GM12864 (cell line): ENCODE measurements around the gene SHISA9.
"Not testable (repeated sequence)": the region's sequence is repeated elsewhere in the genome, so short reads cannot be mapped to it uniquely, and the experiment has no call there.

Experiments used
- DNase-seq: peaks from one replicate; pipeline ENCODE4 v3.0.0-alpha.2; 2011; ENCODE audit warnings: low read depth
- H3K4me3 ChIP-seq: 2 replicates; pipeline ENCODE4 v1.5.1; 2011; ENCODE audit warnings: mild to moderate bottlenecking, low read depth, low read length, control low read depth
- TF ChIP-seq, protein P1 (sequence below): IDR thresholded peaks from 2 replicates; pipeline ENCODE4 v1.5.1; 2011; ENCODE audit warnings: low read depth, mild to moderate bottlenecking, moderate library complexity, low read length, control low read depth, inconsistent platforms; ENCODE audit errors: missing control alignments

The SHISA9 gene

DNA sequence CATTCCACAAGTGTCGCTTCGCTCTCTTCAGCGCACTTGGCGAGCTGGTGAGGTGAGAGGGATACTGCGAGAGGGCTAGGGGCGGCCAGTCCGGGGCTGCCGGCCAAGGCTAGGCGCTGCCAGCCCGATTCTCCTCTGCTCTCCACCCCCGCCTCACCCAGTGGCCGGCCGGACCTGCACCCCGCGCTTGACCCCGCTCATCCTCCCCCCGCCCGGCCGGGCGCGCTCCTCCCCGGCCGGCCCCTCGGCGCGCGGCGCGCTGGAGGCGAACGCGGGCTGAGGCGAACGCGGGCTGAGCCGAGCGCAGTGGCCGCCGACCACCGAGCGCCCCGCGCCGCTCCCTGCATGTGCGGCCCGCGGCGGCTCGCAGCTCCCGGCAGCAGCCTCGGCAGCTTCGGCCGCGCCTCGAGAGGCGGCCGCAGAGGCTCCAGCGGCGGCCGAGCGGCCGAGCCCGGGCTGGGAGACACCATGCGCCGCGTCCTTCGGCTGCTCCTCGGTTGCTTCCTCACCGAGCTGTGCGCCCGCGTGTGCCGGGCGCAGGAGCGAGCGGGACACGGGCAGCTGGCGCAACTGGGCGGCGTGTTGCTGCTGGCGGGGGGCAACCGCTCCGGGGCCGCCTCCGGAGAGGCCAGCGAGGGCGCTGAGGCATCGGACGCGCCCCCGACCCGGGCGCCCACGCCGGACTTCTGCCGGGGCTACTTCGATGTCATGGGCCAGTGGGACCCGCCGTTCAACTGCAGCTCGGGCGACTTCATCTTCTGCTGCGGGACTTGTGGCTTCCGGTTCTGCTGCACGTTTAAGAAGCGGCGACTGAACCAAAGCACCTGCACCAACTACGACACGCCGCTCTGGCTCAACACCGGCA lies at the start of gene SHISA9:
Gene SHISA9, plus strand, starts transcription at position 2 of the 865 bp plus-strand sequence.
- TF ChIP-seq, protein P1, sequence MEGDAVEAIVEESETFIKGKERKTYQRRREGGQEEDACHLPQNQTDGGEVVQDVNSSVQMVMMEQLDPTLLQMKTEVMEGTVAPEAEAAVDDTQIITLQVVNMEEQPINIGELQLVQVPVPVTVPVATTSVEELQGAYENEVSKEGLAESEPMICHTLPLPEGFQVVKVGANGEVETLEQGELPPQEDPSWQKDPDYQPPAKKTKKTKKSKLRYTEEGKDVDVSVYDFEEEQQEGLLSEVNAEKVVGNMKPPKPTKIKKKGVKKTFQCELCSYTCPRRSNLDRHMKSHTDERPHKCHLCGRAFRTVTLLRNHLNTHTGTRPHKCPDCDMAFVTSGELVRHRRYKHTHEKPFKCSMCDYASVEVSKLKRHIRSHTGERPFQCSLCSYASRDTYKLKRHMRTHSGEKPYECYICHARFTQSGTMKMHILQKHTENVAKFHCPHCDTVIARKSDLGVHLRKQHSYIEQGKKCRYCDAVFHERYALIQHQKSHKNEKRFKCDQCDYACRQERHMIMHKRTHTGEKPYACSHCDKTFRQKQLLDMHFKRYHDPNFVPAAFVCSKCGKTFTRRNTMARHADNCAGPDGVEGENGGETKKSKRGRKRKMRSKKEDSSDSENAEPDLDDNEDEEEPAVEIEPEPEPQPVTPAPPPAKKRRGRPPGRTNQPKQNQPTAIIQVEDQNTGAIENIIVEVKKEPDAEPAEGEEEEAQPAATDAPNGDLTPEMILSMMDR, result no peak
- no peak within 1 kb of the TSS for H3K4me3 ChIP-seq

DNA sequence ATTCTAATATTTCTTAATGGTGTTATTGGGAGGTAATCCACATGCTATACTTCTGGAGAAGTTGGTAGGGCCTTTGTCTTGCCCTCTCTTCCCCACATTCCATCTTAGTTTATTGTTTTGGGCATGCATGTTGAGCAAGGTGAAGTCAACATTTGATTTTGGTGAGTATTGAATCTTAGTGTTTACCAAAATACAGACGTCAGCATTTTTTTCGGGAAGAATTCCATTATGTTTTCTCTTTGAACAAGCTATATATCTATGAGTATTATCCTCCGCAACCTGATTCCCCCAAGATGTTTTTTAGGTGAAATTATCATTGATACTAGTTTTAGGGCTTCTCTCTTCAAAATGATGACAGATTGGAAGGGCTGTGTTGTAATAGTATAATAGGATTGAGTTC lies 47.4 kb upstream of the SHISA9 start:
- DNase-seq, result no peak
- H3K4me3 ChIP-seq, result no peak overlapping the region
- TF ChIP-seq, protein P1, result no peak

More for the DNA sequence above, at the start of gene SHISA9:
- no peak for DNase-seq

DNA sequence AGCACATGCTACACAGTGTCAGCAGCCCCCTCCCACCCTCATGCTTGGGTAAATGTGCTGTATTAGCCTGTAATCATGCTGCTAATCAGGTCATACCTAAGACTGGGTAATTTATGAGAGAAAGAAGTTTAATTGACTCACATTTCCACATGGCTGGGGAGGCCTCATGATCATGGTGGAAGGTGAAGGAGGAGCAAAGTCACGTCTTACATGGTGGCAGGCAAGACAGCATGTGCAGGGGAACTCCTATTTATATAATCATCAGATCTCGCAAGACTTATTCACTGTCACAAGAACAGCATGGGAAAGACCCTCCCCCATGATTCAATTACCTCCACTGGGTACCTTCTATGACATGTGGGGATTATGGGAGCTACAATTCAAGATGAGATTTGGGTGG lies 44.0 kb upstream of the SHISA9 start:
- H3K4me3 ChIP-seq, DNase-seq: not testable (repeated sequence)

DNA sequence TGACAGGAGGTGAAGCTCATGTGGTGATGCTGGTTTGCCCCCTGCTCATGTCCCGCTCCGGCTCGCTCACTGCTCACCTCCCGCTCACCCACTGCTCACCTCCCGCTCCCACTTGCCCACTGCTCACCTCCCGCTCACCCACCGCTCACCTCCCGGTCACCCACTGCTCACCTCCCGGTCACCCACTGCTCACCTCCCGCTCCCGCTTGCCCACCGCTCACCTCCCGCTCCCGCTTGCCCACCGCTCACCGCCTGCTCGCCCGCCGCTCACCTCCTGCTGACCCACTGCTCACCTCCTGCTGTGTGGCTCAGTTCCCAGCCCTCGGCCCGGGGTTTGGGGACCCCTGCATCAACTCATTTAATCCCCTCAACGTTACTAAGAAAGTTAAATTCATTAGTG lies 39.1 kb upstream of the SHISA9 start:
- DNase-seq, result no peak
- no peak overlapping the region for H3K4me3 ChIP-seq
- TF ChIP-seq, protein P1, result no peak

DNA sequence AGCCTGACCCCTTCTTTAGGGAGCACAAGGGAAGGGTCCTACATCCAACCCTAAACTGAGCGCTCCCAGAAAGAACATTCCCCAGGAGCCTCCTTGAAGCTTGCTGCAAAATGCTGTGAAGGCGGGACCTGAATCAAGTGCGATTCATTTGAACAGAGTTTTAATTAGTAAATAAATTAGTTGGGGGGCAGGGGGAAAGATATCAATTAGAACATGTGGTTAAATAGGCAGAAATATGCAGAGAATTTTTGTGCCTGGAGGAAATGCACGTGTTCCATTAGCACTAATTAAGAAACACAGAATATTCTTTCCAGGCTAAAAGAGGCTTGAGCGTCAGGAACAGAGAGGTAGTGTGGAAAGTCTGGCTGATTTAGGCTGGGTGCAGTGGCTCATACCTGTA lies 38.5 kb upstream of the SHISA9 start:
- DNase-seq, result no peak
- no peak overlapping the region for H3K4me3 ChIP-seq
- TF ChIP-seq, protein P1, result no peak

DNA sequence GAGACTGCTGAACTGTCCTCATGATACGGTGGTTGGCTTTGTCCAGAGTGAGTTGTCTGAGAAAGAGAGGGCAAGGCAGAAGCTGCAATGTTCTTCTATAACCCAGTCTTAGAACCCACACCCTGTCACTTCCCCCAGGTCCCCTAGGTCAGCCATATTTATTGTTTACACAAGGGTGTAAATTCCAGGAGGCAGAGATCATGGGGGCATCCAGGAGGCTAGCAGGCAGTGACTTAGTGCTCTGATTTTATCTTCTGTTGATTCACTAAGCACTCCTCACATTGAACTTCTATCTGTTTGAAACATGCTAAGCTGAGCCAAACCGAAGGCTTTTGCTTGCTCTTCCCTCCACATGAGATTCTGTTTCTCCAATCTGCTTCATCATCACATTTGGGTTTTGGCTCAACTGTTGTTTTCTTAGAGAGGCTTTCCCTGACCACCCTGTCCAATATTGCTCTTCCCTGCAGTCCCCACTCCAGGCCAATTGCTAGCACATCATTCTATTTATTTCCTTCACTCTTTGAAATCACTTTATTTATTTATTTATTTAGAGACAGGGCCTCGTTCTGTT lies 34.3 kb upstream of the SHISA9 start:
- DNase-seq, result no peak
- TF ChIP-seq, protein P1, result no peak
- H3K4me3 ChIP-seq, result no peak overlapping the region

- DNase-seq, result no peak
- TF ChIP-seq, protein P1, result no peak
- H3K4me3 ChIP-seq, result no peak overlapping the region
Observed at GRCh38 chr16:12868169-12868568, 33.2 kb upstream of the SHISA9 start.
